Type B pancreatic cell (in vitro differentiated cells): ENCODE data around the gene PCBP3. TPM values are rescaled to one million over a fixed set of nuclear protein-coding genes. Genes with fewer than 3 reads are reported as not detected.

ENCODE experiments used
- DNase-seq: peaks from one replicate; pipeline ENCODE4 v3.0.0; 2021; ENCODE audit warnings: mixed read lengths; ENCODE audit not compliant: unreplicated experiment; ENCODE audit errors: extremely low spot score
- H3K27ac Mint-ChIP-seq: 2 replicates; pipeline ENCODE4 v1.8.0; 2021; ENCODE audit warnings: mild to moderate bottlenecking, mixed read lengths
- H3K27me3 Mint-ChIP-seq: 2 replicates; pipeline ENCODE4 v1.8.0; 2021; ENCODE audit warnings: mixed read lengths
- H3K36me3 Mint-ChIP-seq: 2 replicates; pipeline ENCODE4 v1.8.0; 2021; ENCODE audit warnings: mixed read lengths
- H3K4me1 Mint-ChIP-seq: one replicate; pipeline ENCODE4 v1.8.0; 2021; ENCODE audit warnings: mixed read lengths; ENCODE audit not compliant: unreplicated experiment
- H3K4me3 Mint-ChIP-seq: 2 replicates; pipeline ENCODE4 v1.8.0; 2021; ENCODE audit warnings: mild to moderate bottlenecking, mixed read lengths
- H3K9me3 Mint-ChIP-seq: 2 replicates; pipeline ENCODE4 v1.8.0; 2021; ENCODE audit warnings: mixed read lengths
- CTCF ChIP-seq: fragments of 200-600 bp; sonication (generic); conservative IDR thresholded peaks from 2 replicates; pipeline ENCODE4 v1.5.0; 2021; ENCODE audit warnings: antibody characterized with exemption, mild to moderate bottlenecking
- total RNA-seq: library from RNA; stranded (reverse); gene quantifications from 2 replicates; pipeline ENCODE4 v1.2.1, GENCODE V29; 2021; ENCODE audit warnings: low replicate concordance

PCBP3 gene
- total RNA-seq, 1 donor from 2014 or later, result 5.5 TPM

GRCh38 chr21:45776971-45777370 is 133.4 kb downstream of the PCBP3 start:
- no peak for TF ChIP-seq CTCF
- H3K4me3 Mint-ChIP-seq, result no peak overlapping the region
- H3K27ac Mint-ChIP-seq, result no peak overlapping the region
- DNase-seq, result no peak
- no peaks in the 10 kb centered on the region for H3K4me1 Mint-ChIP-seq
- peaks cover 10% of the 10 kb centered on the region for H3K9me3 Mint-ChIP-seq
- no peaks in the 10 kb centered on the region for H3K36me3 Mint-ChIP-seq
- H3K27me3 Mint-ChIP-seq, result peaks cover 3% of the 10 kb centered on the region

GRCh38 chr21:45778686-45779085 is 135.2 kb downstream of the PCBP3 start:
- DNase-seq, result no peak
- no peak overlapping the region for H3K4me3 Mint-ChIP-seq
- H3K36me3 Mint-ChIP-seq, result no peaks in the 10 kb centered on the region
- H3K9me3 Mint-ChIP-seq, result peaks cover 5% of the 10 kb centered on the region
- peaks cover 4% of the 10 kb centered on the region for H3K4me1 Mint-ChIP-seq
- TF ChIP-seq CTCF, result no peak
- peaks cover 3% of the 10 kb centered on the region for H3K27me3 Mint-ChIP-seq
- H3K27ac Mint-ChIP-seq, result no peak overlapping the region

GRCh38 chr21:45779226-45779625 is 135.7 kb downstream of the PCBP3 start:
- DNase-seq, result no peak
- TF ChIP-seq CTCF, result no peak
- H3K9me3 Mint-ChIP-seq, result peaks cover 5% of the 10 kb centered on the region
- no peak overlapping the region for H3K27ac Mint-ChIP-seq
- no peak overlapping the region for H3K4me3 Mint-ChIP-seq
- no peaks in the 10 kb centered on the region for H3K36me3 Mint-ChIP-seq
- H3K4me1 Mint-ChIP-seq, result peaks cover 4% of the 10 kb centered on the region
- H3K27me3 Mint-ChIP-seq, result peaks cover 3% of the 10 kb centered on the region

GRCh38 chr21:45780647-45781046 is 137.1 kb downstream of the PCBP3 start:
- Mint-ChIP-seq H3K36me3 (no peaks in the 10 kb centered on the region), H3K9me3 (peaks cover 5% of the 10 kb centered on the region), H3K27me3 (peaks cover 3% of the 10 kb centered on the region), H3K4me1 (peaks cover 4% of the 10 kb centered on the region), H3K27ac (no peak overlapping the region), H3K4me3 (no peak overlapping the region)
- no peak for TF ChIP-seq CTCF
- DNase-seq, result no peak

- H3K4me3 Mint-ChIP-seq, result no peak overlapping the region
- H3K9me3 Mint-ChIP-seq, result peaks cover 5% of the 10 kb centered on the region
- no peaks in the 10 kb centered on the region for H3K36me3 Mint-ChIP-seq
- peaks cover 4% of the 10 kb centered on the region for H3K4me1 Mint-ChIP-seq
- H3K27ac Mint-ChIP-seq, result no peak overlapping the region
- TF ChIP-seq CTCF, result no peak
- DNase-seq, result no peak
- H3K27me3 Mint-ChIP-seq, result peaks cover 3% of the 10 kb centered on the region
Measured at GRCh38 chr21:45781741-45782140, 138.2 kb downstream of the PCBP3 start.

- H3K4me1 Mint-ChIP-seq, result peaks cover 4% of the 10 kb centered on the region
- no peak for TF ChIP-seq CTCF
- DNase-seq, result no peak
Measured at GRCh38 chr21:45786660-45787059, 143.1 kb downstream of the PCBP3 start.

More at GRCh38 chr21:45786660-45787059, 143.1 kb downstream of the PCBP3 start:
- no peak overlapping the region for H3K4me3 Mint-ChIP-seq
- no peak overlapping the region for H3K27ac Mint-ChIP-seq
- H3K27me3 Mint-ChIP-seq, result no peaks in the 10 kb centered on the region
- no peaks in the 10 kb centered on the region for H3K9me3 Mint-ChIP-seq
- H3K36me3 Mint-ChIP-seq, result no peaks in the 10 kb centered on the region
